HG03342 (cell line): ENCODE data around the gene TMC1.
A peak's percentile ranks its signal among the peaks of the same experiment; 100 is the strongest.

ENCODE experiments used
- ATAC-seq: cut with Tn5 transposase; IDR thresholded peaks from one replicate; pipeline ENCODE4 v1.9.1; 2021; ENCODE audit warnings: mild to moderate bottlenecking, moderate library complexity; ENCODE audit not compliant: unreplicated experiment

TMC1 gene

DNA sequence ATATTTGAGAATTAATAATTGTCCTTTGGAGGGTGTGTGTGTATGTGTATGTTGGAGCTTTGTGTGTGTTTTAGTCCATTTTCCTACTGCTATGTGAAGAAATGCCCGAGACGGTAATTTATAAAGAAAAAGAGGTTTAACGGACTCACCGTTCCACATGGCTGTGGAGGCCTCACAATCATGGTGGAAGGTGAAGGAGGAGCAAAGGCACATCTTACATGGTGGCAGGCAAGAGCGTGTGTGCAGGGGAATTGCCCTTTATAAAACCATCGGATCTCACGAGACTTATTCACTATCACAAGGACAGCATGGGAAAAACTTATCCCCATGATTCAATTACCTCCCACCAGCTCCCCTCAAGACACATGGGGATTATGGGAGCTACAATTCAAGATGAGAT, 44.1 kb downstream of the TMC1 start:
- no peak for ATAC-seq

DNA sequence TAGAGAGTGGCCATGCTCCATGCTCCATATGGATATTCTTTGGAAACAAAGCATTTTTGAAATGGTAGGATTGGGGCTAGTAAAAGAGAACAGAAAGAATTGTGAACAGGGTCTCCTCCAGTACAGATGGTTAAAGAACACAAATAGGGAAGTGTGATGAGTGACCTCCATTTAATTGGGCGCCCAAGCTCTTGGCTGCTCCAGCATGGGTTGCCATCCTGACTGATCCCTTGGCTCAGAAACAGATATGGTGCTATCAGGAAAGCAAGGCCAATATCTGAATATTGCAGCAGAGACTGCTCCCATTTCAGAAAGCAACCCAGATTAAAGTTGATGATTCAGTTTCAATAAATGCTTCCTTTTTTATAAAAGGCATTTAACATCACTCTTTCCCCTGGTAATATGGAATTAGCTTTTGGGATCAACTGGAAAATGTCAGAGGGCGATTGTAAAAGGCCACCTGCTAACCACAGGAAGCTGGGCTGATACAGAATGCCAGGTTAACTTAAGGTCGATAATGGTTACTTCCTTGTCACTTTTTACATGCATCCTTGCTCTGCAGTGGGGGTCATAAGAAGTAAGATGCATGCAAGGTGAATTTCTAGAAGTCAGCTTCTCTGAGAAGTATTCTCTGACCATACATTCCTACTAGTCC, 52.9 kb downstream of the TMC1 start:
- ATAC-seq = no peak

DNA sequence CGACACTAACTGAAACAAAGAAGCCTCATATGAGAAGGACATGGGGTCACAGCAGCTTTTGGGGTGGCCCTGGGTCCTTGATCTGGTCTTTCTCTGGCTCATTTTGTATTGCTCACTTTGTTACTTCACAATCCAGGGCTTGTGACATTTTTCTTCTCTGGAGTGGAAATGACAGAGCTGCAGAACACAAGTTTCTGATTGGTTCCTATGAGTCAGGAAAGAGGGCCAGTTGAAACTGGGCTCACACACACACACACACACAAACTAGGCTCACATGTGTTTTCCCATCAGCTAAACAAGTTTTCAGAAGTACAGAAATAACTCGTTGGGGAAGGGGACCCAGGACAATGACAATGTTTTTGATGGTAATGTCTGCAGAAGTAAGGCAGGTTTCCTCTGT, 54.3 kb downstream of the TMC1 start:
- no peak for ATAC-seq

DNA sequence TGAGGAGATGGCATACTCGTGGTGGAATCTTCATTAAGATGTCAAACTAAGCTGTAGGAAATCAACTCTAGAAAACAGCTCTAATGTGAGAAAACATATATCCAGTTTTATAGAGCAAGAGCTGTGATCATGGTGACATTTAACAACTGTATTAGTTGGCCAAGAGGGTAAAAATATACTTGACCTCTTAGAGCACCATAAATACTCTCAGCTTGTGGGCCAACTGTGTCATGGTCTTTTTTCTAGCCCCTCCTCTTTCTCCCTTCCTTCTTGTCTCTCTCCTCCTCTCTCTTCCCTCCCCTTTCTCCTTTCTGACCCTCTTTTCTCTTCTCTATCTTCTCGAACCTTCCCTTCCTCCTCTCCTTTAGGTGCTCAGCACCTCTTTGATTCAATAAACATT, 54.7 kb downstream of the TMC1 start:
- ATAC-seq = no peak

DNA sequence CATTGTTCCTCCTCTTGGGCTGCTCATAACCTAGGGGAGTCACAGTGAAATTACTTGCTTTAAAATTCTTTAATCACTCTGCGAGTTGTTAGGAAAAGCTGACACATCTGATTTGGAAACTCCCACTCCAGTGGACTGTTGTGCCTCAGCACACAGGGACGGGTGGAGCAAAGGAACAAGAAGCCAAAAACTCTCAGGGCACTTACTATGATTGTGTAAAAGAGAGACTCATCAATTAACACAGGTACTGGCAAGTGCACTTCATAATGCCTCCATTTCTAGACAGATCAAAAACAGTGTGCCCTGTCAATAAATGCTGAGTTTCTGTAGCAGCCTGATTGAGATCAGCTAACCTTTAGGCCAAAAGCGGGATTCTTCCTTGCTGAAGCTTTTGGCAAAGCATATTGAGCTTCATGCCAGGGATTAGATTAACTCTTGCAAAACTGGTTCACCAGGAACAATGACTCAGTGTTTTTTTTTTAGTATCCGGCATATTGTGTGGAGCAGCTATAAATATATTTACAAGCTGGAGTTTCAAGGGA, 55.9 kb downstream of the TMC1 start:
- ATAC-seq = no peak

DNA sequence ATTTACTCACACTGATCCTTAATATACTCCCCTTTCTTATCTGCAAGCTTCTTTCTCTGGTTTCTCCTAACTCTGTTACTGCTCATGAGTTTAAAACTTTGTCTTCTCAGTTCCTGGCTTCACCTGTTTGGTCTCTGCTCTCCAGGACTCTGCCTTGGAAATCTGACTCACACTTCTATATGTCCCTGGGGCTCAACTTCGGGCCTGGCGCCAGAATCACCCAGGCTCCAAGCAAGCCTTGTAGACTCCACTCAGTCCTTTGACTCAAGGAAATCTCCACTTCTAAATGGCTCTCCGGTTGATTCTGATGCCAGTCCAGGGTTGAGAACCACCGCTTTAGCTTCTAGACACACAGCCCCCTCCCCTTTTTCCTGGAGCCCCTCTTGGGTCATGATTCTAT, 57.8 kb downstream of the TMC1 start:
- ATAC-seq = no peak

DNA sequence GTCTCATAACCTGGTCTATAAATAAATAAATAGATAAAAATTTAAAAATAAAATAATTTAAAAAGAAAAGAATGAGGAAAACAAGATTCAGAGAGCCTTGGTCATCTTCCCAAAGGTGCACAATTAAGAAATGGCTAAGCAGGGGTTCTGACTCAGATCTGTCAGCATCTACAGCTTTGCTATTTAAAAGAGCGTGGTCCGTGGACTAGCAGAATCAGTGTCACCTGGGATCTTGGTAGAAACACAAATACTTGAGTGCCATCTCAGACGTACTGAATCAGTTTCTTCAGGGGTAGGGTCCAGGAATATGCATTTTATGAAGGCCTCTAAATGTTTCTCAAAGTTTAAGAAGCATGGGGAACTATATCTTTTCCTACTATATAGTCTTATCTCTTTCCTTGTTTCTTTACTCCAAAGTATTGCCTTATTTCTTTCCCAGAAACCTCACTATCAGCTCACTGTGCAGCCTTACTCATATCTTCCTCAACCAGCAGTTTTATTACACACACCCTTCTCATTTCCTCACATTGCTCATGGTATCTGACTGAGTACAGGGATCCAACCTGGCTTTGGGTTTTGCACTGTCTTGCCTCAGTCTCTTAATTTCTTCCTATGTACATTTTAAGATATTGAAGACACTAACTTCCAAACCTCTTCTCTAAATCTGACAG, 58.6 kb downstream of the TMC1 start:
- ATAC-seq = no peak

DNA sequence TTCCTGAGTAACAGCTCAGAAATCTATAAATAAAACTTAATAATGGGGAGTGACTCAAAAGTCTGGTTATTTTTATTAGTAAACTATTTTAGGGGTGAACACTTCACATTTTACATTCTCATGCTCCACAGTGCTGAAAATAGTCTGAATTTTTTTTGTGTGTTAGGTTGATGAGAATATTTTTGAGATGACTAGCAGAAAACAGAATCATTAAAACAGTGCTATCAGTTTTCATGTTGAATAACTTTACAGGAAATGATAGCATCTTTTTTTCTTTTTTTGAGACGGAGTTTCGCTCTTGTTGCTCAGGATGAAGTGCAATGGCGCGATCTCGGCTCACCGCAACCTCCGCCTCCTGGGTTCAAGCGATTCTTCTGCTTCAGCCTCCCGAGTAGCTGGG, 60.3 kb downstream of the TMC1 start:
- no peak for ATAC-seq

DNA sequence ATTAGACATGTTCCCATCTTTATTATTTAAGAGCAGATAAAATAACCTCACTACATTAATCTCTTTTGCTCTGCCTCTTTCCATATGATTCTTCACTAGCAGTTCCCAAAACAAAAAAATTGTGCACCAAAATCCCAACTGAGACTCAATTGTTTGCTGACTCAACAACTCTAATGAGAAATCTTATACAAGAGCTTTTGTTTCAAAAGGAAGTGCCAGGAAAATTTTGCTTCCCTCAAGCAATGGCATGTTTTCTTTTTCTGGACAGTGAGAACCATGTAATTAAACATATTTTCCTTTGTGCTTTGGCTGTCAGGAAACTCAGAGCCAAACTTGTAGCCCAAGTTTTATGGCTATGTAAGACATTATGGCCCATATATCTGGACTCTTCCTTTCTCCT, 62.0 kb downstream of the TMC1 start:
- ATAC-seq = no peak

DNA sequence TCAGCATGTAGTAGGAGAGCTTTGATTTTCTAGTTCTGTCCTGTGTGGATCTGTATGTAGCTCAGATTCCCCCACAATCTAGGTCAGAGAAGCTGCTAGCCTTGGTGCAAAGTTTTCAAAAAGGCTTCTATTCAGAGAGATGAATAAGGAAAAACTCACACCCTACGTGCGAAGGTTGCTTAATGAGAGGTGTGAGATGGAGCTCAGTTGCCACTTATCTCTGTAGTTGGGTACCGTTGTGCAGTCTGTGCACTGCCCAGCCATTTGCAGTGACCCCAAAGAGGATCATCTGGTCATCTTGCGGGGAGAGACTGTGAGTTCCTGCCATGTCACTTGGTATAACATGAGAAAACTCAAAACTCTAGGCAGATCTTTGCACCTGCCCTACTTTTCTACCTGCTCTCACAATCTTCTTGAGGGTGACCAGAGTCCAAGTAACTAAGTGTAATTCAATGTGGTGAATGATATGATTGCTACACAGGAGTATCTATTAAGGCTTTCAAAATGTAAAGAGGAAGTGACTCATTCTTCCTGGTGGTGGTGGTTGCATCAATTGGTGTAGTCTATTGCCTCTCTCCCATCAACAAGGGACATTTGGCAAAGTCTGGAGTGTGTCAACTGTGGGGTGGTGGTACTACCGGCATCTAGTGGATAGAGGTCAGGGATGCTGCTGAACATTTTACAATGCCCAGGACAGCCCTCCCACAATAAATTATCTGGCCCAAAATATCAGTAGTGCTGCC, 65.2 kb downstream of the TMC1 start:
- ATAC-seq = peak; percentile 64

DNA sequence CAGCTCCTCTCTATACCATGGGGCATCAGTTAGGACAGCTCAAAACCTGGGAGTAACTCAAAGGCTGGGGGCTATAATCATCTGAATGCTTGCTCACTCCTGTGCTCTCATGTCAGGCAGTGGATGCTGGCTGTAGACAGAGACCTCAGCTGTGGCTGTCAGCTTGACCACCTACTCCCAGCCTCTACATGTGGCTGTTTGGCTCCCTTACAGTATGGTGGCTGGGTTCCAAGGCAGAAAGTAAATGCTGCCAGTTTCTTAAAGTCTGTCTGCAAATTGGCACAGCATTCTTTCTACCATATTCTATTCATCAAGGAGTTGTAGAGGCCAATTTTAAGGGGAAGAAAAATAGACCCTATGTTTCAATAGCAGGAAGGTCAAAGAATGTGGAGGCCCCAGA, 66.9 kb downstream of the TMC1 start:
- no peak for ATAC-seq

DNA sequence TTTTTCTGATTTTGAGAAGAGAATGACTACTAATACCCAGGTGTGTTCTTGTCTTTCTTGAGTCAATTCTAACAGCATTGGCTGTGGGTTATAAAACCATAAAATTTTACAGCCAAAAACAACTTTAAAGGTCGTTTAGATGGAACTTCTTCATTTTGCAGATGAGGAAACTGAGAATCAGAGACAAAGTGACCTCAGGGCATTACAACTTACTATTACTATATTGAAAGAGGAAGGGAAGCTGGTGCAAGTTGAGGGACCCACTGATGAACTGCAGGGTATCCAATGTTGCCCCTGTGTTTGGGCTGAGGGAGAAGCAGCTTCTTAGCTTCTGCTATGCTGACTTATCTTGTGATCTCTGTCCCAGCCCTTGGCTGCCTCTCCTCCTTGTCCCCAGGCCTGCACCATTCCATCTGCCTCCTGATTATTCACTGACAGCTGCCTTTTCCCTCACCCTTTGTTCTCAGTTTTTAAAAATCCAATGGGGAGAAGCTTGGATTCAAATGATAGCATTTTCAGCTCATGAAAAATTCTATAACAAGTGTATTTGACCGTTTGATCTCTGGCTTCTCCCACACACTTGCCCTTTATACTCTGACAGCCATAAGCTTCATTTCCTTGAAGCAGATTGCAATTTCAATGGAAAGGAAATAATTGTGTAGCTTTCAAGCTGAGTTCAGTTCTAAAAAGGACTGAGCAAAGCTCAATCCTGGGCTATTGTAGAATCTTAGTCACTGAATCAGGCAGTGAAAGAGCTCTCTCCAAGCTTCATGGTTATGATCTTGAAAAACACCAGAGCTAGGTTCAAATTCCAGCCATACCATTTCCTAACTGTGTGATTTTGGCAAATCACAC, 68.5 kb downstream of the TMC1 start:
- no peak for ATAC-seq

DNA sequence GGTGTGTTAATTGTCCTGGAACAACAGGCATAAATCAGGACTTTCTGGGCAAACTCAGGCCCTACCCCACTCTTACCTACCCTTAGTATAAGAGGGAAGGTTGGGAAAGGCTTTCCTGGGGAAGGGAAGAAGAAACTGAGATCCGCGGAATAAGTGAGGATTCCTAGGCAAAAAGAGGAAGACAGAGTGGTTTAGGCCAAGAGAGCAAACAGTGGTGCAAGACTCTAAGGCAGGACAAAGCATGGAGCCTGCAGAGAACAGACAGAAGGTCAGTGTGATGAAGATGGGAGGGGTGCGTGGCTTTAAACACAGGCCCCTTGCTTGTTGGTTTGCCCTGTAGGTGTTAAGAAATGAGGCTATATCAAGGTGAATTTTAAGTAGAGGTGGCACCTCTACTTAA, 69.4 kb downstream of the TMC1 start:
- ATAC-seq = no peak

DNA sequence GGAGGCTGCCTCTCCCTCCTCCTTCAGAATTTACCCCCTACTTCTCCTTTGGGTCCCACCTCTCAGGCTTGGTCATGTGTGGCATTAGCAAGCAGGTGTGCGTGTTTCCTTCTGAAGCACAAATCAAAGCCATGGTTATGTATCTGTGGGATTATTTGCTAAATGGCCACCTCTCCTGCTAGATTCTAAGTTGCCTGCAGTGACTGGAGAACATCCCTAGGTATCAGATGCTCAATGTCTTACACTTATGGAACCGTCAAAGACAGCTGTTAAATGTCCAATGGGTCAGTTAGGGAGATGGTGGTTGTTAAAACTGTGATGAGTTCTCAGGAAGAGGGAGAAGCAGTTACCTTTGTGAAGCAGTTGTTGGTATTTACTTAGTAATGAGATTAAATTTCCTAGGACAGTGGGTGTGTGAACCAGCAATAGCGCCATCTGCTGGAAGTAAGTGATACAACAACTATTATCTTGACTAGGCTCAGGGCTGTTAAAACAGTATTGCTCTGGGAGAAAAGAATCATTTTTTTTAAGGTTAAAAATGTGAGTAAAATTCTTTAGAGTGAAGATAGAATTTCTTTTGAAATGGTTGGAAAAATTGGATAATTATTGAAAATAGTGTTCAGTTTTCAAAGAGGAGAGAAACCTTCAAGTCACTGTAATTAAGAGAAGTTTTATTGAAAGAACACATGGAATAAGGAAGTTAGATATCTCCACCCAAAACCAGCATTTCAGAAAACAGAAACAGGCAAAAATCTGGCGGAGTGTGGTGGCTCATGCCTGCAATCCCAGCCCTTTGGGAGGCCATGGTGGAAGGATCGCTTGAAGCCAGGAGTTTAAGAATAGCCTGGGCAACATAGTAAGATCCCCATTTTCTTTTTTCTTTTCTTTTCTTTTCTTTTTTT, 71.3 kb downstream of the TMC1 start:
- ATAC-seq = peak; percentile 69

DNA sequence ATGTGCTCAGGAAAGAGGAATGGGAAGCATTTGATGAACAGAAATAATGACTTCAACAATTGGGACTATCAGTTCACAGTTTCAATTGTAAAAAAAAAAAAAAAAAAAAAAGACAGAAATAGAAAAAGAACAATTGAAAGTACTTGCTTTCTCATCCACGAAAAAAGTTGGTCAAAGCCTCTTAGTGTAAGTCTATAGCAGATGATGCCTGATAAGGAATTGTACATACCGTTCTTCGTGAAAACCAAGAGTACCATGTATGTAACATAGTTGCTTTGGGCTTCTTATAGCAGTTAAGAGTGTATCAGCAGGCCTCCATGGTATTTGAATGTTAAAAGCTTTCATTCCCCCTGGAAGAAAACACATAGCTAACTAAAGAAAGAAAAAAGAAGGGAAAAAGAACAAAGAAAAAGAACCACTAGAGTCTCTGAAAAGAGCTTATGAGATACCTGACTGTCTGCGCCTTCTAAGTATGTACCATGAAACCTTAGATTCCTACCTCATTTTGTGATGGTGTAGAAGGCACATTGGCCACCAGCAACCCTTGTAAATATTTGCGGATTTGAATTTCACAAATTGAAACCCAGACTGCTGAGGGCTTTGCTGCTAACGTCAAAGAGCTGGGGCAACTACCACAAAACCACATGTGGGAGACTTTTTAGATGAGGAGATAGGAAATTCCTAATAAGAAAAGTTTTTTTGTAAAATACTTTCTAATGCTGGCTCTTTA, 75.2 kb downstream of the TMC1 start:
- no peak for ATAC-seq

DNA sequence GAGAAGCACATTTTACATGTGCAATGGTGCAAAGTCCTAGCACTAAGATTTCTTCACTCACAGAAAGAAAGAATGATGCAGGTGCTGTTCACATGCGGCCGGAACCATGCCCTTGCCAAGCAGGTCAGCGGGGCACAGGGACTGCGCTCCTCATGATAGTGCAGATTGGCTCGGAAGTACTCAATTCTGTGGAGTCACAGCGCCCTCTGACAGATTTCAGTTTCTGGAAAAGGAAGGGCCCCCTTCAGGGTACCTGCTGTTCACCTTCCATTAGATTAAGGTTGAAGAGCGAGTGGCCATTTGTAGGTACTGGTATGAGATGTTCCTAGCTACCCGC, 75.7 kb downstream of the TMC1 start:
- ATAC-seq = no peak

DNA sequence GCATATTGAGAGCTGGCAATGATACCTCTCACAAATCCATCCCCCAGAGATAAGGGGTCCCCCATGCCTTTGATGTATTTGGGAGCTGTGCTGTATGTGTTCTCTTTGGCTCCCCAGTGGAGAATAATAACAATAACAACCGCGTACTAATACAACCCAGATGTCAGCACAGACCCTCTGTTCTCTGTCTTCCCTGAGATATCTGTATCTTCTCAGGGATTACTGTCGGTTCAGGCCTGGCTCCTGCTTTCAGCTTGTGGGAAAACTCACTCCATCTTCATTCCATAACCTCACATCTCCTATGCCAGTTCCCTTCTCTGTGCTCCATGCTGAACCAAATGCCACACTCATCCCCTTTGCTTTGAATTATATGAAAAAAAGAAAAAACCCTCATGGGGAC, 76.2 kb downstream of the TMC1 start:
- ATAC-seq = no peak

DNA sequence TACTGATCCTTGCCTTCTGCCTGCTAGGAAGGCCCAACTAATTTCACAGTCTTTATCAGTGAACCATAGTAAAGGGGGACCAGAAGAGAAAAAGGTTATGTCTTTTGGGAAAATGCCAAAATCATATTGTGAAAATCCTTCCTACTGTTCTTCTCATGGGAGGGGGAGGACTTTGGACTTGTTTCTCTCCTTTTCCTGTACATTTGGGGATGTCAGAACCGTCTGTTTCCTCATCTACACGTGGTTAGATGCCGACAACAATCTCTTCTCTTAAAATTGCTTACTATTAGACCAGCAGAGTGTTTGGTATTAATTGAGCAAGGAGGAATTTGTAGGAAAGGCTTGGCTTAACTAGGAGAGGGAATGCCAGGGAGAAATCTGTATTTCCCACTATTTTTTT, 77.2 kb downstream of the TMC1 start:
- ATAC-seq = no peak

DNA sequence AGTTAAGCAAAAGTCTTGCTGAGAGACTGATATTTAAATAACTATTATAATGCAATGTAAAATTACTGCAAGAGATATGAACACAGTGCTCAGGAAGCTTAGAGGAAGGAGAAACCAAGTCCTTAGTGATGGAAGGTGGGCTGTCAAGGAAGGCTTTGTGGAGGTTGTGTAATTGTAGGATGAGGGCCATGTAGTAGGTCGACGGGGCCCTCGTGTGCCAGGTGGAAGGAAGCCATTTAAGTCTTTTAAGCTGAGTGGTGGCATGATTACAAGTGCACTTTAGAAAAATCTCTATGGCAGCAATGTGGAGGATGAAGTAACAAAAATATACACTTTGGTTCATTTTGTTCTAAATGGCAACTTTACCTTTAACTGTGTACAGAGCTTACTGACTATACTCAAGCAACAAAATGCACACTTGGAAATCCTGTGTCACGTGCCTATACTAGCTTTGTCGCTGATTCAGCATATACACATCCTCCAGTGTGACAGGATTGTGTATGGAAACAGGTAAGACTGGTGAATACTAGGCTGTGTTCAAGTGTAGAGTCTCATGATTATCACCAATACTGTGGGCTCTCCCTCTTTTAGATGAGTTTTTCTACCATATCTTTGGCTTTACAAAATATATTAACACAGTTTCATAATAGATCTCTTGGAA, 78.6 kb downstream of the TMC1 start:
- no peak for ATAC-seq
